Brain microvascular endothelial cell (primary cell): ENCODE results near the gene SLC6A16.
"Not testable (repeated sequence)": the region's sequence is repeated elsewhere in the genome, so short reads cannot be mapped to it uniquely, and the experiment has no call there.

ENCODE experiments used
- DNase-seq: peaks from one replicate; pipeline ENCODE4 v3.0.0-alpha.2; 2020
- H3K27ac ChIP-seq: fragments of 250-450 bp; sonication (Bioruptor Pico); 2 replicates; pipeline ENCODE4 v1.5.1; 2020; ENCODE audit warnings: mild to moderate bottlenecking, moderate library complexity
- H3K27me3 ChIP-seq: fragments of 250-450 bp; sonication (Bioruptor Pico); replicated peaks from 2 replicates; pipeline ENCODE4 v1.5.1; 2020; ENCODE audit warnings: mild to moderate bottlenecking
- H3K36me3 ChIP-seq: fragments of 250-450 bp; sonication (Bioruptor Pico); replicated peaks from 2 replicates; pipeline ENCODE4 v1.5.1; 2020; ENCODE audit warnings: mild to moderate bottlenecking
- H3K4me3 ChIP-seq: 2 replicates; pipeline ENCODE4 v1.5.1; 2011; ENCODE audit warnings: low read depth, mild to moderate bottlenecking, control low read depth, low read length, moderate library complexity
- CTCF ChIP-seq: IDR thresholded peaks from 2 replicates; pipeline ENCODE4 v1.5.1; 2011; ENCODE audit warnings: low read depth, mild to moderate bottlenecking, moderate library complexity, low read length, control low read depth, inconsistent platforms; ENCODE audit errors: missing control alignments
- in situ Hi-C: cut with HindIII; loops from 2 replicates; pipeline ENCODE4 v1.10.0; 2017; ENCODE audit warnings: low sequenced_read_pairs, low pct_ligation_motif_present

SLC6A16 gene

DNA sequence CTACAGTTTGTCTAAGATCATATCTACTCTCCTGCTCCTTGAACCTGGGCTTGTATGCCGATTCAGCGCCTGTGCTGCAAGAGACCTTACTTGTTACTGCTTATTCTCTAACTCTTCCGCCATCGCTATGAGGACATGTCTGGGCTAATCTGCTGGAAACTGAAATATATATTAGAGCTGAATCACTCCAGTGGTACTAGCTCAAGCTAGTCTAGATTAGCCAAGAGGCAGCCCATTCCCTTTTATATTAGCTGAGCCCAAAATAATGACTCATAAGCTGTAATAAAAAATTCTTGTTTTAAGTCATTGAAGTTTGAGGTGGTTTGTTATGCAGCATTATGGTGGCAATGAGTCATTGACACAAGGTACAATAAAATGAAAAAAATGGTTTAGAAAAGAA lies 52.8 kb downstream of the SLC6A16 start:
- Histone ChIP-seq H3K4me3 (no peak overlapping the region), H3K27me3 (no peaks in the 10 kb centered on the region), H3K27ac (no peak overlapping the region), H3K36me3 (no peaks in the 10 kb centered on the region)
- no peak for TF ChIP-seq CTCF
- peak; percentile 40 for DNase-seq
- in situ Hi-C loops = no loop called here

GRCh38 chr19:49271080-49271753 lies 53.8 kb downstream of the SLC6A16 start:
- no peak for TF ChIP-seq CTCF
- no peak for DNase-seq
- Histone ChIP-seq H3K27ac (no peak overlapping the region), H3K36me3 (no peaks in the 10 kb centered on the region), H3K27me3 (no peaks in the 10 kb centered on the region), H3K4me3 (no peak overlapping the region)
- in situ Hi-C loops = no loop called here

DNA sequence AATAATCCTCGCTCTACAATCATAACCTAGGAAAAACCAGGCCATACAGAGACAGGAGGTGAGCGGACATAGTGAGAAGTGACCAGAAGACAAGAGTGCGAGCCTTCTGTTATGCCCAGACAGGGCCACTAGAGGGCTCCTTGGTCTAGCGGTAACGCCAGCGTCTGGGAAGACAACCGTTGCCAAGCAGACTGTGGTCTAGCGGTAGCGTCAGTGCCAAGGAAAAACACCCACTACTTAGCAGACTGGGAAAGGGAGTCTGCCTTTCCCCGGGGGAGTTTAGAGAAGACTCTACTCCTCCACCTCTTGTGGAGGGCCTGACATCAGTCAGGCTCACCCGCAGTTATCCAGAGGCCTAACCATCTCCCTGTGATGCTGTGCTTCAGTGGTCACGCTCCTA lies 58.6 kb downstream of the SLC6A16 start:
- in situ Hi-C loops, H3K4me3 ChIP-seq, H3K36me3 ChIP-seq, H3K27me3 ChIP-seq, H3K27ac ChIP-seq: not testable (repeated sequence)
- TF ChIP-seq CTCF = peak; percentile 65
- peak; percentile 72 for DNase-seq

GRCh38 chr19:49264258-49264657 lies 60.7 kb downstream of the SLC6A16 start:
- in situ Hi-C loops = no loop called here
- Histone ChIP-seq H3K4me3 (no peak overlapping the region), H3K27me3 (no peaks in the 10 kb centered on the region), H3K36me3 (no peaks in the 10 kb centered on the region), H3K27ac (no peak overlapping the region)
- TF ChIP-seq CTCF = no peak
- DNase-seq = no peak

GRCh38 chr19:49261602-49262001 lies 63.4 kb downstream of the SLC6A16 start:
- TF ChIP-seq CTCF = no peak
- in situ Hi-C loops = no loop called here
- Histone ChIP-seq H3K27ac (no peak overlapping the region), H3K27me3 (no peaks in the 10 kb centered on the region), H3K36me3 (no peaks in the 10 kb centered on the region), H3K4me3 (no peak overlapping the region)
- no peak for DNase-seq

DNA sequence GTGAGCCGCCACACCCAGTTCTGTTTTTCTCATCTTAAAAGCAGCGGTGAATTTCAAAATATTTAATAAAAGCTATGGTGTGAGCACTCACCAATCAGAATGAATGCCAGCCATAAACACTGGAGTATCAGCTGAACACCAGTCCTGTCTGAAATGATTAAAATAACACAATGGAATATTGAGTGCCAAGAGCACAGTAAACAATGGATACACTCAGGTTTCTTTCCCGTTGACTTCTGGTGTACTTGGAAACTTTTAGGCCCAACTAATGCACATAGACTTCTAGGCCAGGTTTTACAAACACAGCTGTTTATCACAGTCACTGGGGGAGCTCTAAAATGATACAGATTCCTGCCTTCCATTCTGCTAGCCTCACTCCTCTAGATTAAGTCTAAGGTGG lies 68.3 kb downstream of the SLC6A16 start:
- Histone ChIP-seq H3K4me3 (no peak overlapping the region), H3K36me3 (no peaks in the 10 kb centered on the region), H3K27ac (no peak overlapping the region), H3K27me3 (no peaks in the 10 kb centered on the region)
- no peak for DNase-seq
- TF ChIP-seq CTCF = no peak
- in situ Hi-C loops = no loop called here
